ENCODE data around the gene KRTAP15-1.

KRTAP15-1 gene, protein sequence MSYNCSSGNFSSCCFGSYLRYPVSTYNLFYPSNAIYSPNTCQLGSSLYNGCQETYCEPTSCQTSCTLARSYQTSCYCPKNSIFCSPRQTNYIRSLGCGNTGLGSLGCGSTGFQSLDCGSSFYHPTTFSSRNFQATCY

DNA sequence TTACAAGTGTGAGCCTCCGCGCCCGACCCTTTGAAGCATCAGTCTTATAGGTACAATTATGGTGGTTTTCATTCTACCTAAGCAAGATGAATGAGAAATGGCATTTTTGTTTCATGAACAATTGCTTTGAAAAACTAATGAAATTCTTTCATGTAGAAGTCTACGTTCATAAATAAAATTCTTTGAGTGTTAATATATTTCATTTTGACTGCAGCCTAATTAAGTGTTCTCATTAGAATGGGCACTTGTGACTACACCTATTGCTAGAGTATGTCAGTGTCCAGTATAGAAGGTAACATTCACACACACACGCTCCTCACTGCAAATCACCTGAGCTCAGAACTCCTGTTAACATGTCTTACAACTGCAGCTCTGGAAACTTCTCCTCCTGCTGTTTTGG, at the start of gene KRTAP15-1:
TSS of gene KRTAP15-1 (plus strand) at position 301 of the 400 bp plus-strand sequence. CDS start at position 354, 53 bp downstream.
- DNase-seq (ENCODE audit: low read depth), result no peak

DNA sequence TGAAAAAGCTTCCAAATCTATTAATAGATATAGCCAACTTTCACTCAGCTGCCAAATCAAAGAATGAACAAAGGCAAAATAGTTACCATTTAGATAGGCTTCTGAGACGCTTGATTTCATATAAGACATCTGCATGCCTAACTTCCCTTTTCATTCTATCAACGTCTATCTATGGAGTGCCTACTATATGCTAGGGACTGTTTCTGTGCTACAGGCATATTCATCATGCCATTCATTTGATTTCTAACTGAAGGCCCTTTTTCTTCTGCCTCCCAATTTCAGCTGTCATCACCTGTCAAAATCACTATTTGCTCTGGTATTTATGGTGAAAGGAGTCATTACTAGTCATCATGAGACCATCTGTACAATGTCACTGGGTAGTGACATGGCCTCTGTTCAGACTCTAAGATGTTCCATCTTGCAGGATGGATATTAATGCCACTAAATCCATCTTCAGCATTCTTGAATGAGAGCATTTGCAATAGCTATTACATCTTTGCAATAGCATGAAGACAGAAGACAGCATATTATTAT, 48.5 kb upstream of the KRTAP15-1 start:
- no peak for DNase-seq (ENCODE audit: low read depth)

DNA sequence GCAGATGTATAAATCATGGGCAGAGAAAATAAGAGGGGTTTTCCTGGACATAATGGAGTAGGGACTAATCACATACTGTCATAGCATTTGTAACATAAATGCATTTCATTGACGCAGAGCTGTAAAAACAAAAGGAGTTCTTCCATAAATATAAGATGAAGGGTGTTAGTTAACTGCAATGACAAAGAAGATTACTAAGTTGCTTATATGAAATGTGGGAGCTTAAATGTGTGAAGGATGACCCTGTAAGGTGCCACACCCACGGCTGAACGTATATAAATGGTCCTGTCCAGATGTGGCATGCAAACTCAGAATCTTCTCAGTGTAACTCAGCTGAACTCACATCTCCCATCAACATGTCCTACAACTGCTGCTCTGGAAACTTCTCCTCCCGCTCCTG, 44.3 kb upstream of the KRTAP15-1 start, which contains the start of gene KRTAP13-1:
TSS of gene KRTAP13-1 (plus strand) at position 301 of the 400 bp plus-strand sequence. CDS start at position 357, 56 bp downstream.
- DNase-seq (ENCODE audit: low read depth), result no peak

DNA sequence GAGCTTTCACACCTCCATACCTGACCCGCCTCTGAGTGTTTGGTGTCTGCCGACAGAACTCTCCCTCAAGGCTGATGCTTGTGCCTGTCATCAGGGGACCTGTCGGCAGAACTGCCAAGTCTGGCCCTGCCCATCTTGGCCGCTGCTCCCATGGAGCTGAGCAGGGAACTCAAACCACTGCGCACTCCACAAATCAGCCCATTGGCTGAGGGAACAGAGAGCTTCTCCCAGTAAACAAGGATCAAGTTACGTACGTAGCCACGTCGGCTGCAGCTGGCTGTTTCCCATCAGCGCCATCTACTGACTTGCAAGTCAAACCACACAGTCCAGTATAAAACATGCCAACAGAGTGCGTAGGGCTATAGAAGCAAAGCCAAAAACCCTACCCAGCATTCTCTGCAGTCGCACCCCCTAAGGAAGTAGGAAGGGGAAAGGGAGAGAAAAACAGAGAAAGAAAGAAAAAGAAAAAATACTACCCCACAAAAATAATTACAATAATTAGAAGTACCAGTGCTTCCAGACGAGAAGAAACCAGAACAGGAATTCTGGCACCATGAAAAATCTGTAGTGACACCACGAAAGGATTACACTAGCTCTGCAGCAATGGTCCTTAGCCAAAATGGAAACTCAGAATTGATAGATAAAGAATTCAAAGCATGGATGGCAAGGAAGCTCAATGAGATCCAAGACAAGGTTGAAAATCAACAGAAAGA, 31.1 kb upstream of the KRTAP15-1 start:
- DNase-seq (ENCODE audit: low read depth), result no peak

DNA sequence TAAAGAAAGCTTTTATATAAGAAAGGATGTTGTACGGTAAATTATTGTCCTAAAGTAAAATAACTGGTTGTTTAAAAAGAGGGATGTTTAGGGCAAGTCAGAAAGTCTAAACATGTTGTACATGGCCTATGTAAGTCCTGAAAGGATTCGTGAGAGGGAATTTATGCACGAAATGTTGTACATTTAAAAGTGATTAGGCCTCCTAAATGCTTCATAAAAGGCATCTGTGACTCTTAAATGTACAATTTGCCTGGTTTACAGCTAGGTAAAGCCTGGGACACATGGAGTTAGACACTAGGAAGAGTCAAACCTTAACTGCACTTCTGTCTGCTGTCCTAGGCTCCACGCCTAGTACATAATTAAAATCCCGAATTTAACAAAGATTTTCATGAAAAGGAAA, 24.1 kb upstream of the KRTAP15-1 start:
- DNase-seq (ENCODE audit: low read depth), result no peak

DNA sequence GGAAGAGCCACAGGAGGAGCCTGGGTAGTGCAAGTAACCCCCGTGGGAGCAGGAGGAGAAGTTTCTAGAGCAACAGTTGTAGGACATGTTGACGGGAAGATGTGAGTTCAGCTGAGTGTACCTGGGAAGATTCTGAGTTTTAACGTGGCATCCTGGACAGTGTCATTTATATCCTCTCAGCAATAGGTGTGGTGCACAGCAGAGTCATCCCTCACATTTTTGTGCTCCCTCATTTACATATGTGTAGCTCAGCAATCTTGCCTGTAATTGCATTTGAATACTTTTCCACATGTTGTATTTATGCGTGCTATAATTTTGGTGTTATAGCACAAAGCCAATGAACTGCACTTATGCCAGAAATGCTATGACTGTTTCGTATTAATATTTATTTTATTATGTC, 14.2 kb upstream of the KRTAP15-1 start, which contains the start of gene KRTAP13-3:
TSS of gene KRTAP13-3 (minus strand) at position 101 of the 400 bp plus-strand sequence. CDS start at position 87, 14 bp downstream.
- no peak for DNase-seq (ENCODE audit: low read depth)

DNA sequence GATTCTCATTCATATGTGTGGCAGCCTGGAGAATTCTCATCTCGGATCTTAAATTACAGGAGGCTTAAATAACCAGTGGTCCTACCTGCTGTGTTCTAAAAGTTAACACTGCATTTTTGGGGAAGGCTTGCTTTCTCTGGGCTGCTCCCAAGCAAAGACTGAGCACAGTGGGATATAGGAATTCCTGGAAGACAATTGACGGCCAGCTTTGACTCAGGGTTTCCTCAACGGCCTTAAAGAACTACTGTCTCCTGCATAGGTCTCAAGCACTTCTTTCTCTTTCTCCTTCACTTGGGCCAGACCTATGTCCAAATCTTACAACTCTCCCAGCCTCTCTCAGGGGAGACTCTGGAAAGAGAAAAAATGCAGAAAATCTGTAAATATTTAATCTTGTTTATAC, 13.3 kb upstream of the KRTAP15-1 start:
- DNase-seq (ENCODE audit: low read depth), result no peak

DNA sequence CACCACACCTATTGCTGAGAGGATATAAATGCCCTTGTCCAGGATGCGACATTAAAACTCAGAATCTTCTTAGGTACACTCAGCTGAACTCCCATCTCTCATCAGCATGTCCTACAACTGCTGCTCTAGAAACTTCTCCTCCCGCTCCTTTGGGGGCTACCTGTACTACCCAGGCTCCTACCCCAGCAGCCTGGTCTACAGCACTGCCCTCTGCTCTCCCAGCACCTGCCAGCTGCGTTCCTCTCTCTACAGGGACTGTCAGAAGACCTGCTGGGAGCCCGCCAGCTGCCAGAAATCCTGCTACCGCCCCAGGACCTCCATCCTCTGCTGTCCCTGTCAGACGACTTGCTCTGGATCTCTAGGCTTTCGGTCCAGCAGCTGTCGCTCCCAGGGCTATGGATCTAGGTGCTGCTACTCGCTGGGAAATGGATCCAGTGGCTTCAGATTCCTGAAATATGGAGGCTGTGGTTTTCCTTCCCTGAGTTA, 9.9 kb upstream of the KRTAP15-1 start, which contains the start of gene KRTAP13-4:
TSS of gene KRTAP13-4 (plus strand) at position 51 of the 486 bp plus-strand sequence. CDS start at position 107, 56 bp downstream.
- no peak for DNase-seq (ENCODE audit: low read depth)

DNA sequence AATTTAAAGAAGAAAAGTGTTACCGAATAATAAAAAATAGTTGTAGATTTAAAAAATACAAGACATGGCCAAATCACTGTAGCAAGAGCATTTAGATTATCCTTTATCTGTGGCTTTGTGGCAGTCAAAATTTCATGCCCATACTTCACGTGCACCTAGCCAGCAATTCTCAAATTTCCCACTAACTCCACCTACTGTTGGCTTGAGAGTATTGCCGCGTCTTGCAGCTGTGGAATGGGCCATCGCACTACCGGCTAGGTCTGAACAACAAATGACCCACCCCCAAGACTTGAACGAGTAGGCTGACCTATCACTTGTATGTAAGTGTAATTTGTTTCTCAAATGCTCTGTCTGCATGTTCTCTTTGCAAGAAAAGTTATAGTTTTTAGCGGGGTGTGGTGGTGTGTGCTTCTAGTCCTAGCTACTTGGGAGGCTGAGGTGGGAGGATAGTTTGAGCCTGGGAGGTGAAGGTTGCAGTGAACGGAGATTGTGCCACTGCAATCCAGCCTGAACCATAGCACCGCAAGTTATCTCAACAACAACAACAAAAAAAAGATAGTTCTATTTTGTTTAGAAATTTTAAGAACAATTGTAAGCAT, 5.9 kb upstream of the KRTAP15-1 start:
- no peak for DNase-seq (ENCODE audit: low read depth)

DNA sequence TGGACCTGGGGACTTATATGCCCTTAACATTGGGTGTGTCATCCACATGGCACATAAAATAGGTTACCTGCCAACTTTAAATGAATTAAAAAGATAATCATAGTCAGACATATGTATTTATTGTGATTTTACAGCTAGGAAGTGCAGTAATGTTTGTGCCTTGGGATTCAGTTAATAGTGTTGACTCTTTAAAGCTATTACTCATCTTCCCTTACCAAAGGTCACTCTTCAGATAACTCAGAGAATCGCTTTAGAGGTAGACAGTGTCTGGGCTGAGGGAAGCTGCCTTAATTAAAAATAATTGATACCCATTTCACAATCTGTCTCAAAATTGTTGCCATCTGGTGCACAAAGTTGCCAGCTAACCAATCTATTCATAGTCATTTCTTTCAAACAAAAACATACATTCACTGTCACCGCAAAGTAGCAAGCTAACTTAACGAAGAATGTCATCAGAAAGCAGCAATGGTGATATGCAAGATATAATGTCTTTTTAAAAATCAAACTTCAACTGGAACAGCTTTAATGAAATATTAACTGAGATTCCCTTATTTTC, 3.0 kb upstream of the KRTAP15-1 start:
- no peak for DNase-seq (ENCODE audit: low read depth)

DNA sequence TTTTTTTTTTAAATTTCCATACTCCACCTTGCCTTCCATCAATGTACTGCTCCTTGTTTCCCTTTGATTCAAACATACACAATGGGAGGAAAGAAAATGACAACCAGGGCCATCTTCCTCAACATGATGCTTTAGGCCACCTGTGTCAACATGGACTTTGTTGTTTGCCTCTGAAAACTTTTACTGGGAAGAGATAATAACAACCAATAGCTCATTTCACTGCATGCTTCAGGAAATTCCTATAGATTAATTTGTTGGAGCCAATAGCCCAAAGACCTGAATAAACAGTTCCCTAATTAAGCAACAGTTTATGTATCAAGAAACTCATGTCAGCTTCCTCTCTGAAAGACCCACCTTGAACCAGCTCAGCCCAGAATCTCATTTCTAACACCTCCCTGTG, 3.2 kb downstream of the KRTAP15-1 start:
- no peak for DNase-seq (ENCODE audit: low read depth)

DNA sequence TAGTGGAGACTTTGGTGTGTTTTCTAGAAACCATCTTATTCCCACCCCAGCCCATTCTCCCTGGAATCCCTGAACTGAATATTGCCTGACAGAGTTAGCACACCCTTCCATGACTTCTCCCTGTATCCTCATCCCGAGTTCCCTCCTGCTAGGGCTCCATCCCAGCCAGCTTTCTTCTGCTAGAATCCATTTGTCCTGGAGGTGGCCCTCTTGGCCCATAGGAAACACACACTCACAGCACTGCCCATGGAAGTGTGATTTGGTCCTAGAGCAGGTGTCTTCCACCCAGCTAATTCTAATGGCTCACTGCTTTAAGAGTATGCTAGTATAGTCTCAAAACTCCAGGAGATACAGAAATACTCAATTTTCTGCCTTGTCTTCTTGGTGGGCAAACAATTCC, 4.1 kb downstream of the KRTAP15-1 start:
- DNase-seq (ENCODE audit: low read depth), result no peak

DNA sequence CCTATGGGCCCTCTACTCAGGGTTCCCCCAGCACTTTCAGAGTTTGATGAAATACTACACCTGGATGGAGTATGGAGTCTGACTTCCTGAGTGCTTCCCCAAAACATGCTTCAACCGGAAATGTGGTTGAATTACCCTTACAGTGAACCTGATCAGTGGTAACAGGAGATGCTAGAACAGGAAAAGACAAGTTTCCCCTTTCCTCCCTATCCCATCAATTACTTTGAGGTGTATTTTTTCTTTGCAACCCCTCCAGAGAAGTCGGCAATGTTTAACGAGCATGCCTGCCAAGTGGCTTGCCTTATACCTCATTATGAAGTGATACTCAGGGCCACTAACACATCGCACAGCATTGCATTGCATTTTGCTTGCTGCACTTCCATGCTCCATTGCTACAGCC, 7.0 kb downstream of the KRTAP15-1 start:
- DNase-seq (ENCODE audit: low read depth), result no peak

DNA sequence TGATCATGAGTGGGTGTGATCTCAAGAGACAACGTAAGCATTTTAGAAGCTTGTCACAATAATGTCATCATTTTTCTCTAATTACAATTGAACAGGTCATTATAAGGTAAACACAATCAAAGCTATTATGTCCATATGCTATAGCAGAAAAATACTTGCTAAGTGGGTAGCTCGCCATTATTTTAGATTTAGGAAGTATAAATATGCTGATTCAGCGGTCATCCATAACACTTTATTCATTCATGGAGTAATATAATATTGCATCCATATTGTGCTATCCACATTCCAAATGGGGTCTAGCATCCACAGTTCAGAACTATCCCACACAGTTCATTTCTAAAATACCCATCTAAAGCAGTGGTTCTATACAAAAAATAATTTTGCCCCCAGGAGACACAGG, 8.4 kb downstream of the KRTAP15-1 start:
- DNase-seq (ENCODE audit: low read depth), result no peak

DNA sequence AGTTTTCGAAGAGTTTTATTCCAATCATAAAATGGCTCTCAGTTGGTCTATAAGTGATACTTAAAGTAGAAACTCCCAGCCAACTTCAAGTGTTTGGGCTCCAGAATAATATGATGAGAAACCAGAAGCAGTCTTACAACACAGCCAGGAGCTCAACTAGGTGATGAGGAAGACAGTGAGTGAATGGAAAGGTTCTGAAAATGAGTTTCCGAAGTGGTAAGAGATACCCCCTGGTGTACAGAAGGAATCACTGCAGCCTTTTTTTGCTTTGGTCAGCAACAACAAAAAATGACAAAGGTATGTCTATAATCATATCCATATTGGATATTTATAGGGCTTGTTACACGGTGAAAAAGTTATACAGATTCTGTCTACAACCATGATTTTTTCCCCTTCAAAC, 23.6 kb downstream of the KRTAP15-1 start:
- DNase-seq (ENCODE audit: low read depth), result no peak

DNA sequence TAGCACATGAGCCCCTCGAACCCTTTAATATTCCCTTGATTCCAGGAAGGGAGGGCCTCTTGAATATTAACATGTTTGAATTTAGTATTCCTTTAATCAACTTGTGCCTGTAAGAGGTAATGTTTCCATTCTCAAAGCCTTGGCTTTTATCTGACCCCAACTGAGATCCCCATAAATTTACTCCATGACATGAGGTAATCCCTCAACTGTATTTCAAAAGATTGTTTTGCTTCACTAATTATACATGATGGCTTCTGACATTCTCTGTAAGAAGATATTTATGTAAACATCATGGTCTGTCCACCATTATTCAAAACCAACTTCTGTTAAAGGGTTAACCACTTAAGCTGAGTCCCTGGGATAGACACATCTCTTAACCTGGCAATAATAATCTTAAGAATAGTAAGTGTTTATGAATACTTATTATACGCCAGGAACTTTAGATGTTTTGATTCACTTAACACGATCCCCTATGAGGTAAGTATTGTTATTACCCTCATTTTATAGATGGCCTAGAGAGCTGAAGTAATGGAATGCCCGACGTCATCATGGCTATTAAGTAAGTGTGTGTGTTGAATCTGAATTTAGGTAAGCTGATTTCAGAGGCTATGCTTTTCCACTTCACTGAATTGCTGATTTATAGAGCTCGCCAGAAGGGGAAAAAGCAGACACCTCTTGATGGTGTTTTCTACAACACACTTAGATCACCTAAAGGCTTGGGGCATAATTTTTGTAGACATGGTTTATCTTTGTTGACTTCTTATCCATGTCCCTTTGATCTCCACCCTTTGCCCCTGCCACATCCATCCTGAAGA, 29.0 kb downstream of the KRTAP15-1 start:
- no peak for DNase-seq (ENCODE audit: low read depth)

DNA sequence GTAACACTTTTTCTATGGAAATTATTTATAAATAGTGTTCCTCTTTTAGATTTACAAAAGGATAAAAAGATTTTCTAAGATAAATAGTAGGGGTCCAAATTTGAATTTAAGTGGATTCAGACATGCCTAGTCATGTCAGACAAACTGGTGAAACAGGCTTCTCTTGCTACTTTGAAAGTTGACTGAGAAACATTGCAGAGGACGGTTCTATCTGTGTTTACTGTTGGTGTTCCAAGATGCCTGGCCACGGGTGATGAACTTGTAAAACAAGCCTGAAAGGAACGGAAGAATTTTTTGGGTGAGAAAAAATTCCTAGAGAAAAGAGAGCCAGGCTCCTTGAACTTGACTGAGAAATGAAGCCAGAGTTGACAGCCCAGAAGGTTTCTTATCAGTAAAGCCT, 37.9 kb downstream of the KRTAP15-1 start:
- DNase-seq (ENCODE audit: low read depth), result no peak

DNA sequence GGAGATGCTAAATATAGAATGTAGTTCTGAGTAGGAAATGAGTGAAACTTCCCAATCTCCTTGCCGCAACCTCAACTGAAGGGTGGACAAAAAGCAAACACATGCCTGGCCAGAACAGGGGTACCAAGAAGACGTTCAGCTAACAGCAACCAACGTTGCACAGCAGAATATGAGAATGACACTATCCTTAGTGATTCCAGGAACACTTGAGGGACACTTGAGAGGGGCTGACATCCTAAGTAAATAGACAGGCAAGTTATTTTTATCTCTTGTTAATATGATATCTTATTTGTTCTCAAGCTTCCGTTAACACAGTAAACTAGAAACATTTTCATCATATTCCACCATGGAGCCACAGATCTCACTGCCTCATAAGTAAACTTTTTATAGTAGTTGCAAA, 39.2 kb downstream of the KRTAP15-1 start:
- DNase-seq (ENCODE audit: low read depth), result no peak

DNA sequence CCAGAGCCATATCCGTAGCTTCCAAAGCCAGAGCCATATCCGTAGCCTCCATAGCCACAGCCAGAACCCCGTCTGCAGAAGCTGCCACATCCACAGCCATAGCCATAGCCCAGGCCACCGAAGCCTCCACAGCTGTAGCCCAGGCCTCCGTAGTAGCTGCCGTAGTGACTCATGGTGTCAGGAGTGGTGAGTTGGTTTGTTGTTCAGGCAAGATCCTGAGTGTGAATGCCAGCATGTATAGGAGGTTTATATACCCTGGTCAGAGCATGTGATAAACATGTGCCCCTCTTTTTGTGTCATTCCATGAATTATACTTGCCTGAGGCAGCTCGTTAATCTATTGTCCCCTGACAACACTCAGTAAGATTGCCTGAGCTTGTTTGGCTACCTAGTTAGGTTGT, 40.1 kb downstream of the KRTAP15-1 start, which contains the start of gene KRTAP19-1:
TSS of gene KRTAP19-1 (minus strand) at position 223 of the 400 bp plus-strand sequence. CDS start at position 173, 50 bp downstream.
- DNase-seq (ENCODE audit: low read depth), result no peak

DNA sequence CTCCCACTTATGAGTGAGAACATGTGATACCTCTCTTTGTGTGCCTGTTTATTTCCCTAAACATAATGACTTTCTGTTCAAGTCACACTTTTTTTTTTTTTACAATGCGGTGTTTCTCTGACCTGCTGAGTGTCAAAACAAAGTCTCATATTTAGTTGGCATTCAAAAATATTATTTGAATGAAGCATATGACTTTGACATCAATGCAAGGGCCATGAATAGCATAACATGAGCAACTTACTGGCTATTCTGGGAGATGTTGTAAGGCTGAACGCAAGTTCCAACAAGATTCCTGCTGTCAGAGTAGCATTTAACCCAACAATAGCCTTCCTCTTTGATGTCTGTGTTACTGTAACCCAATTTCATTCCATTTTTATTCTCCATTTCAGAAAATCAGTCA, 42.1 kb downstream of the KRTAP15-1 start:
- no peak for DNase-seq (ENCODE audit: low read depth)

DNA sequence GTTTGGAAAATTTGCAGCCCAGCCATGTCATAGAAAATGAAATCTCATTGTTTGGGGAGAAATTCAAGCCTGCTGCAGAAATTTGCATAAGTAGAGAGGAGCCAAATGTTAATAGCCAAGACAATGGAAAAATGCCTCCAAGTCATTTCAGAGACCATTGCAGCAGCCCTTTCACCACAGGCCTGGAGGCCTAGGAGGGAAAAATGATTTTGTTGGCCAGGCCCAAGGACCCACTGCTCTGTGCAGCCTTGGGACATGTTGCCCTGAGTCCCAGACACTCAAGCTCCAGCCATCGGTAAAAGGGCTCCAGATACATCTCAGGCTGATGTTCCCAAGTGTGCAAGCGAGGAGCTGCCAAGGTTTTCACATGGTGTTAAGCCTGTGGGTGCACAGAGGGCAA, 46.1 kb downstream of the KRTAP15-1 start:
- no peak for DNase-seq (ENCODE audit: low read depth)

Data from stimulated activated CD8-positive, alpha-beta memory T cell treated with anti-CD3 and anti-CD28 coated beads, Interleukin-15, amount 100 ng/mL, for 1 hour (primary cell).